SKM-1 (cell line): ENCODE measurements around the gene TMEM223.
"Not testable (repeated sequence)": the region's sequence is repeated elsewhere in the genome, so short reads cannot be mapped to it uniquely, and the experiment has no call there.

Experiments used
- DNase-seq: peaks from one replicate; lab custom pipeline; 2025; ENCODE audit not compliant: unreplicated experiment; lab: John Stamatoyannopoulos, UW

TMEM223 gene

DNA sequence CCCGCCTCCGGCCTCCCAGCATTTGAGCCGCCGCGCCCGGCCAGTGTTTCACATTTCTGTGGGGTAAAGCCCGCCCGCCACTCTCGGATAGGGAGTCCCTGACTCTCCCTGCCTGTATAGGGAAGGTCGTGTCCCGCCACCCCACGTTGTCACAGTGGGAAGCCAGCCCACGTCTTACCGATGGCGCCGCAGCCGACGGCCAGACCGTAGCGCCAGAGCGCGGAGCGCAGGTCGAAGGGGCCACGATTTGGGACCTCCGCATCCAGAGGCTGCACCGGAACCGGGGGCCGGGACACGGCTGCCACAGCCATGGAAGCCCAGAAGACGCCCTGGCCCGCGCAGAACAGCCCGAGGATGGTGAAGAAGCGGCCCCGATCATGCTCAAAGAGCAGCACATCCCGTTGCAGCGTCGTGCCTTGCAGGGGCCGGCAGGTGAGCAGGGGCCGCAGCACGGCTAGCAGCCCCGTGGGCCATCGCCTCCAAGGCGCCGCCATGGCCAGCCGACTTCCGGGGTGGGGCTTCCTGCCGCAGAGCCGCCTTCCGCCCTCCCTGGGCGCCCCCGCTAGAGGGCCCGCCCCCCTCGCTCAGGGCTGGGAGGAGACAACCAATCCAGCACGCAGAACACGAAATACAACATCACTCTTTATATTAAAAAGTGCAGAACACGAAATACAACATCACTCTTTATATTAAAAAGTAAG, at the start of gene TMEM223:
TMEM223 (minus strand) TSS at position 506 of the 701 bp plus-strand sequence; CDS start at position 494, 12 bp downstream.
- peak; percentile 56 for DNase-seq

- DNase-seq = not testable (repeated sequence)
Measured at GRCh38 chr11:62840721-62841360, 49.0 kb upstream of the TMEM223 start.

DNA sequence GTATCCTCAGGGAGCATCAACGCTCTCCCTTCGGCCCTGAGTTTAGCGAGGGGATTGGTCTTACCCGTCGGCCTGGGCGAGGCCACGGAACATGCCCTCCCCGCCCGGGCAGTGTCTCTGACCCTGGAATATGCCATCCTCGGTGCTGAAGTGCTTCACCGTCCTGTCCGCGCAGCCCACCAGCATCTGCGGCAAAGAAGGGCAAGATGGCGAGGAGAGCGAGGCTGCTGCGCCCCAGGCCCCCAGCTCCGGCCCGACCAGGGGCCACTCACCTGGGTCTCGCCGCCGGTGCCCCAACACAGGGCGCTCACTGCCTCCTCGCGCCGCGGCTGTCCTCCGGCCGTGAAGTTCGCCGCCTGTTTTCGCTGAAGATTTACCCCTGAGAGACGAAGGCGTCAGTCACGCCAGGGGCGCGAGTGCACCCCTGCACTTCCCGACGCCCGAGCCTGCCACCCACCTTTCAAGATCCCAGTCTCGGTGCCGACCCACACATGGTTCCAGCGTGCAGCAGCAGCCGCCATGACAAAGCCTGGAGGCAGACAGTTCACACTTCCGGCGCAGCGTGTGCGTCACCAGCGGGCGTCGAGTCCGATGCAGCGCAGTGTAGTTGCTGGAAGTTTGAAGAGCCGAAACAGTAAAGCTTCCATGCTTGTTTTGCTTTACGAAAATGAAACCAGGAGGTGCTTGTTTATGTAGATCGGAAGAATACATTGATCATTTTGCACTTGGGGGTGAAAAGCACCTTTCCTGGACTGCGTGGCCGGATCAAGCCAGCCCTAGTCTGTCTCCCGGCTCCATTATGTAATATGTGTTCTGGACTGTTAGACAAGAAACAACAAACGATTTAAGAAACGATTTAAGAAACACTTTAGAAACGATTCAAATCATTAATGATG, 47.5 kb upstream of the TMEM223 start, which contains the start of gene WDR74:
WDR74 (minus strand) TSS at position 541 of the 896 bp plus-strand sequence; CDS start at position 521, 20 bp downstream.
- DNase-seq = peak; percentile 68

DNA sequence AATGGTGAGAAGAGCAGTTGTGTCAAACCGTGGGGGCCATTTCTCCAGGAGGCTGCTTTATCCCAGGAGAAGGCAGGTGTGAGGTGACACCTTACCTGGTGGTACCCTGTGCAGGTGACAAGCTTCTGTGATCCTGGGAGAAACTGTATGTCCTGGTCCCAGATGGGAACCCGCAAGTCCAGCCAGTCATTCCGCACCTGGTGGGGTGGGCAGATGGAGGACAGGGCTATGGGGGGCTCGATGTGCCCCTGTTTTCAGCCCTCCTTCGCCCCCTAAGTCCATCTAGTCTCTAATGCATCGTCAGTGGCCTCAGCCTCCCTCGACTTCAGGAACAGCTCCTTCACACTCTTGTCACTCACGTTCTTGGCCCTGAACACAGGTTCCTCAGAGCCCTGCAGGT, 43.5 kb upstream of the TMEM223 start:
- no peak for DNase-seq

DNA sequence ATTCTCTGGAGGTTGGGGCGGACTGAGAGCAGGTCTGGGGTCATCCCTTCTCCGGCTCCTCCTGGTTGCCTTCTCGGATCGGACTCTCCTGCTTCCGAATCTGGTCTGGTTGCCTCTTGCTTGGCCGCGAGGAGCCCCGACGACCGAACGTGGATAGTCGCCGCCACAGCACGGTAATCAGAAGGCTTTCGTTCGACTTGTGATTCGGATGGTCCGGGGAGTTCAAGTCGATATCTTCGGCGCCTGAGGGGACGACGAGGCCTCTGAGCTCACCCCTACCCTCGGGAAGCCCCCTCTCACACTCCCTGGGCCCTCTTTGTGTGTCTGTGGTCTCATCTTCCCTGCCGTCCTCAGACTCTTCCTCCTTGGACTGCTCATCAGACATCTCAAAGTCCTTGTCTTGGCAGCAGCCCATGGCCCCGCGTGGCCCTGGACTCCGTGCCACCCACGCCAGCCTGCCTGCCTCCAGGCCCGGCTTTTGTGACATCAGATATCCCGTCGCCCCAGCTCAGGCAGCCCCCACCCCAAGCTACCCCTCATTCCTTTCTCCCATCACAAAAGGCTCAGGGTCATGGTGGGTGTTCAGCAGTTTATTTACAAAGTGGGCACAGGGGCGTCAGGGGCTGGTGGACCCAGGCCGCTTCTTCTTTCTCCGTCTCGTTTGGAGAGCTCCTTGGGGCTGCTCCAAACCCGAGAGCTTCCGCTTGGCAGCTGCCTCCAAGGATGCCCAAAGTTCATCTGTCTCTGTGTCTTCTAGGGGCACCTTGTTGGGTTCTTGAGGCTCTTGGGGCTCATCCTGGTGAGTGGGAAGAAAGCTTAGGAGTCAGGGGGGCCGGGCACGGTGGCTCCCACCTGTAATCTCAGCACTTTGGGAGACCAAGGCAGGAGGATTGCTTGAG, 40.8 kb upstream of the TMEM223 start, which contains the start of gene TEX54:
TEX54 (minus strand) TSS at position 506 of the 899 bp plus-strand sequence.
- DNase-seq = no peak

GRCh38 chr11:62831520-62832335, 39.9 kb upstream of the TMEM223 start, which contains the start of gene STX5:
STX5 (minus strand) TSS chr11:62832051; CDS start chr11:62831243, 808 bp downstream.
- DNase-seq = peak; percentile 95

- DNase-seq = no peak
Measured at GRCh38 chr11:62830904-62831519, 39.2 kb upstream of the TMEM223 start.

DNA sequence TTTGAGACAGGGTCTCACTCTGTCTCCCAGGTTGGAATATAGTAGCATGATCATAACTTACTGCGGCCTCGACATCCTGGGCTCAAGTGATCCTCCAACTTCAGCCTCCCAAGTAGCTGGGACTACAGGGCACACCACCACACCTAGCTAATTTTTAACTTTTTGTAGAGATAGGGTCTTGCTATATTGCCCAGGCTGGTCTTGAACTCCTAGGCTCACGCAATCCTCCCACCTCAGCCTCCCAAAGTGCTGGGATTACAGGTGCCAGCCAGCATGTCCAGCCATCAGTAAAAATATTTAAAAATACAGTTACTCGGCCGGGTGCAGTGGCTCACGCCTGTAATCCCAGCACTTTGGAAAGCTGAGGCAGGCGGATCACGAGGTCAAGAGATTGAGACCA, 36.3 kb upstream of the TMEM223 start:
- DNase-seq = not testable (repeated sequence)

DNA sequence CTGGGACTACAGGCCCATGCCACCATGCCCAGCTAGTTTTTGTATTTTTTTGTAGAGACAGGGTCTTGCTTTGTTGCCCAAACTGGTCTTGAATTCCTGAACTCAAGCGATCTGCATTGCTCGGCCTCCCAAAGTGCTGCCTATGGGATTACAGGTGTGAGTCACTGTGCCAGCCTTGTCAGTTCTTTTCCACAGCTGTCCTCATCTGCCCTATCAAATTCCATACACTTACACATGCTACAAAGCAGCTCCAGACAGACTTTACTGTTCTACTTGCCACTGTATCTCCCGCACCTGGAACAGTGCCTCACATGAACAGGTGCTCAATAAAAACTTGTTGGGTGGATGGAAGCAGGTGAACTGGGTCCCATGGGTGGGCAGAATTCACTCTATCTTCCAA, 31.9 kb upstream of the TMEM223 start:
- no peak for DNase-seq

- DNase-seq = no peak
Measured at GRCh38 chr11:62817129-62817528, 25.3 kb upstream of the TMEM223 start.

- DNase-seq = peak; percentile 68
Measured at GRCh38 chr11:62816557-62816956, 24.8 kb upstream of the TMEM223 start.

DNA sequence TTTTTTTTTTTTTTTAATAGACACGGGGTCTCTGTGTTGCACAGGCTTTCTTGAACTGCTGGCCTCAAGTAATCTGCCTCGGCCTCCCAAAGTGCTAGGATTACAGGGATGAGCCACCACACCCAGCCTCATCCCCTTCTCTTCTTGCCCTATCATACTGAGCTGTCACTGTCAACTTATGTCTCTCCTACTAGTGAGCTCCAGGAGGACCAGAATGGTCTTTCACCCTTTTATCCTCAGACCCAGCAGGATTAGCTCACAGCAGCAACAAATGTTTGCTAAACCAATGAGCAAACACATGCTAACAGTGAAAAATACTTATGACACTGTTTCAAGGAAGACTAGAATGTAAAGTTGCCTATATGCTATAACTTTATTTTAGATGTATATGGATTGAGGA, 19.9 kb upstream of the TMEM223 start:
- DNase-seq = no peak

DNA sequence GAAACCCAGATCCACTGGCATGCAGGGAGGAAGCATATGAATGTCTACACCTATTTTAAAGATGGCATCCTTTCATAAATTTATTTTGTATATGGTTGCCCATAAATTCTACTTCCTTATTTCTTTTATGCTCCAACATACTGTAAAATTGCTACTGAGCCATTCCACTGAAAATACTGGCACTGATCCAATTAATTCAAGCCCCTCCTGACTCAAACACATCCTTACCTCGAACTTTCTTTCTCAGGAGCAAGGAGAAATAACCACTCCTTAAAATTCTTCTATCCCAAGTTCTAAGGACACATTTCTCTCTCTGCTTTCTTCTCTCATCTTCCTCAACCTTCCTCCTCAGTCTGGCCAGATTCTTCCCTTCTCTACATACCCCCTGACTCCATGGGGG, 18.9 kb upstream of the TMEM223 start:
- DNase-seq = no peak

DNA sequence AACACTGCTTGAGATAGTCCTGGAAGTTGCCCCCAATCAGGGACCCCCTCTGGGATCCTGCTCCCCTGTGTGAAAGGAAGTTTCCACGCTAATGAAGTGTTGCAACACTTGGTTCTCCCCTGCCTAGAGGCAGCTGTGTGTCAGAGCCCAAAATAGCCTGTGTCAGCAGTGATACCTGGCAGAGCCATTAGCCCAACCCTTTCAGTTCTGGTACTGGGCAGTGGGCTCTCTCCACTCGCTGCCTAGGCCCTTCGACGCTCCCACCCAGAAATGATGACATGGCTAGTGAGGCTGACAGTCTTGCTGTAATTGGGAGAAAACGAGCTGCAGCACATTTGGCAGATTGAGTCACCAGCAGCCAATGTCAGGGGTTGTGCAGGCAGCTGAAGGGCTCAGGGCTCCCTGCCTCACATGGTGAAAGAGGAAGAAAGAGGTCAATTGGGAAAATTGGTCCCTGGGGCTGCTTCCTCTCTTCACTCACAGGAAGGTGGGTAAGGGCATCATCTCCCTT, 14.9 kb upstream of the TMEM223 start:
- peak; percentile 65 for DNase-seq

DNA sequence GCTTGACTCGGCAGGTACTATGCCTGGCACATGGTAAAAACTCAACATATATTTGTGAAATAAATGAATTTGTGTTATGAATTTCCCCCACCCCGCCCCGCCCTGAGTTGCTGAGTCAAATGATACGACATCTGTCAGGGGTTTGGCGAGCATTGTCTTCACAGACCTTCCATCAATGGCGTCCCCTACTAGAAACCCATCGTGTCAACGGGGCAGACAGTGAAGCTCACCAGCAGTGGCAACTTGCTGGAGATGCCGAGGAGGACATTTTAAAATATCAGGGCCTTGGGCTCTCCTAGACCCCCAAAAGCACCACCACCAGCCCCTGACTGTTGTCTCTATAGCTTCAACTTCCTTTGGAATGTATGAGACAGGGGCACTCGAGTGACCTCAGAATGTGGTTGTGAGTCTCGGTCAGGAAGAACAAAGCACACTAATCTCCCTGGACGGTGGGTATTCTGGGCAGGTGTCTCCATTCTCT, 14.2 kb upstream of the TMEM223 start:
- no peak for DNase-seq

- peak; percentile 91 for DNase-seq
Measured at GRCh38 chr11:62805076-62805892, 13.5 kb upstream of the TMEM223 start, which contains the start of gene NXF1. NXF1 (minus strand) TSS chr11:62805440; CDS start chr11:62805356, 84 bp downstream.

DNA sequence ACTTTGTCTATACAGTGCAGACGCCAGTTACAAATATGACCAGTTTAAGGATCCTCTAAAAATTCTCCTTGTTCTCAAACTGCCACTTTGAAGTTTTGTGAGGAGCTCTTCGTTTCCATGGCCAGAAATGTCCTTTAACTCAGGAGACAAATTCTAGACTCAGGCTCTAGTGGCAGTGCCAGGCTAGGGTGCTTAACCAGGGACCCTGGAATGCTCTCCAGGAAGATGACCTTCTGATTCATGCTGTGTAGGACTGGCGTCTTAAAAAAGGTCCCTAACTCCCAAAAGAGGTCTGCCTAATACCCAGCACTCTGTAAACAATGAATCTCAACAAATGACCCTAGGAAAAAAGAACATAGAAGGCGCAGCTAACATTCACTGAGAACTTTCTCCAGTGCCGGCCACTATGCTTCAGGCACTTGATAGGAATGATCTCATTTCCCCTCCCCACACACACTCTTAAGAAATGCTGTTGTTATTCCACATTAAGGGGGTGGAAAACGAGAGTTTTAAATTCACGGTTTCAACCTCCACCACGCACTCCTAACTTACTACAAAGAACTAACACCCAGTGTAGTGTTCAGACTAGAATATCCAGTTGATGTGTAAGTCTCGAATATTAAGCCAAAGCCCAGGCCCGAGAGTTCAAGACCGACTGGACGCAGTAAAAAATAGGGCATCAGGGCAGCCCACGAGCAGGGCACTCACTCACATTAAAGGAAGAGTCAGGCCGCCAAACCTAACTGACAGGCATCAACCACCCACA, 12.7 kb upstream of the TMEM223 start:
- DNase-seq = no peak
